CD14-positive monocyte (primary cell): ENCODE data around the gene RYR3. TPM values are rescaled to one million over a fixed set of nuclear protein-coding genes. Genes with fewer than 3 reads are reported as not detected.

Experiments used
- DNase-seq, 3 donors: peaks; one replicate each; pipeline ENCODE4 v3.0.0-alpha.2; 2011 to 2022
- H2AFZ ChIP-seq: 2 replicates; pipeline ENCODE4 v1.6.0; 2012; ENCODE audit warnings: mild to moderate bottlenecking, low read depth, low read length, inconsistent platforms; ENCODE audit not compliant: insufficient read depth, poor library complexity, severe bottlenecking
- H3K27ac ChIP-seq, 2 donors: 1 replicate in 1 of 2; 2 replicates in 1 of 2; pipeline ENCODE4 v1.5.1; 2012 to 2013; ENCODE audit warnings: low read length in 2 of 2, control low read depth in 1 of 2, inconsistent platforms in 1 of 2, low read depth in 1 of 2, mild to moderate bottlenecking in 1 of 2
- H3K27me3 ChIP-seq, 2 donors: one replicate each; pipeline versions ENCODE4 v1.6.0 to v1.6.1; 2011 to 2013; ENCODE audit warnings: low read length in 2 of 2; ENCODE audit not compliant: control insufficient read depth in 2 of 2, insufficient read depth in 2 of 2
- H3K36me3 ChIP-seq, 2 donors: replicated peaks in 1 of 2; 1 replicate in 1 of 2; 2 replicates in 1 of 2; pipeline versions ENCODE4 v1.5.1 to v1.6.1; 2012 to 2013; ENCODE audit warnings: low read length in 2 of 2, control low read depth in 1 of 2, inconsistent platforms in 1 of 2, mild to moderate bottlenecking in 1 of 2; ENCODE audit not compliant: insufficient read depth in 2 of 2, control insufficient read depth in 1 of 2
- H3K4me1 ChIP-seq, 2 donors: 1 replicate in 1 of 2; 2 replicates in 1 of 2; pipeline versions ENCODE4 v1.5.1 to v1.6.1; 2012 to 2013; ENCODE audit warnings: low read length in 2 of 2, control low read depth in 1 of 2, inconsistent platforms in 1 of 2, mild to moderate bottlenecking in 1 of 2, moderate library complexity in 1 of 2; ENCODE audit not compliant: insufficient read depth in 2 of 2, control insufficient read depth in 1 of 2
- H3K4me2 ChIP-seq: replicated peaks from 2 replicates; pipeline ENCODE3; 2012; ENCODE audit warnings: low read length, moderate library complexity, mild to moderate bottlenecking; ENCODE audit not compliant: poor library complexity, severe bottlenecking; ENCODE audit errors: extremely low read depth
- H3K4me3 ChIP-seq, 3 experiments: fragments of 200-600 bp in 1 of 3; sonication (generic) in 1 of 3; replicated peaks in 1 of 3; 1 replicate in 2 of 3; 2 replicates in 1 of 3; pipeline ENCODE4 v1.5.1; 2011 to 2013; ENCODE audit warnings: low read length in 3 of 3, mild to moderate bottlenecking in 3 of 3, control low read depth in 2 of 3, low read depth in 2 of 3, inconsistent platforms in 1 of 3, moderate library complexity in 1 of 3
- H3K79me2 ChIP-seq: 2 replicates; pipeline ENCODE4 v1.6.0; 2012; ENCODE audit warnings: mild to moderate bottlenecking, control low read depth, inconsistent platforms, low read length, moderate library complexity; ENCODE audit not compliant: insufficient read depth
- H3K9ac ChIP-seq: 2 replicates; pipeline ENCODE4 v1.6.0; 2017; ENCODE audit warnings: low read length, mild to moderate bottlenecking; ENCODE audit not compliant: insufficient read depth, poor library complexity, severe bottlenecking
- H3K9me3 ChIP-seq, 2 donors: replicated peaks in 1 of 2; 1 replicate in 1 of 2; 2 replicates in 1 of 2; pipeline versions ENCODE4 v1.5.1 to v1.6.1; 2012 to 2013; ENCODE audit warnings: low read length in 2 of 2, control low read depth in 1 of 2; ENCODE audit not compliant: control insufficient read depth in 1 of 2, insufficient read depth in 1 of 2
- H4K20me1 ChIP-seq: 2 replicates; pipeline ENCODE4 v1.6.0; 2012; ENCODE audit warnings: mild to moderate bottlenecking, low read length, control low read depth, moderate library complexity; ENCODE audit not compliant: insufficient read depth
- H3K27ac Mint-ChIP-seq, 7 donors: one replicate each; pipeline ENCODE4 v1.8.0; 2020; ENCODE audit warnings: mild to moderate bottlenecking in 7 of 7, mixed read lengths in 7 of 7, moderate library complexity in 6 of 7, inconsistent platforms in 2 of 7
- H3K27me3 Mint-ChIP-seq, 3 donors: one replicate each; pipeline ENCODE4 v1.8.0; 2021 to 2022; ENCODE audit warnings: low read depth in 3 of 3, mild to moderate bottlenecking in 3 of 3, mixed read lengths in 3 of 3, moderate library complexity in 3 of 3, inconsistent platforms in 1 of 3
- H3K36me3 Mint-ChIP-seq, 2 donors: one replicate each; pipeline ENCODE4 v1.8.0; 2020; ENCODE audit warnings: mixed read lengths in 2 of 2, inconsistent platforms in 1 of 2, mild to moderate bottlenecking in 1 of 2
- H3K4me1 Mint-ChIP-seq: one replicate; pipeline ENCODE4 v1.8.0; 2020; ENCODE audit warnings: mild to moderate bottlenecking, mixed read lengths
- H3K4me3 Mint-ChIP-seq, 2 donors: one replicate each; pipeline ENCODE4 v1.8.0; 2020; ENCODE audit warnings: mild to moderate bottlenecking in 2 of 2, mixed read lengths in 2 of 2, moderate library complexity in 1 of 2
- H3K9me3 Mint-ChIP-seq, 7 donors: one replicate each; pipeline ENCODE4 v1.8.0; 2020 to 2022; ENCODE audit warnings: mixed read lengths in 7 of 7, mild to moderate bottlenecking in 6 of 7, moderate library complexity in 6 of 7, inconsistent platforms in 2 of 7
- WGBS: methylation state at CpG from one replicate; pipeline ENCODE4 v1.1.5; 2013; ENCODE audit warnings: missing lambda C conversion rate; ENCODE audit not compliant: insufficient coverage; 5-methylcytosine and 5-hydroxymethylcytosine counted together
- intact Hi-C, 2 donors: fragments of 100-400 bp; cut with micrococcal nuclease; formaldehyde crosslinking; loops; one replicate each; pipeline versions ENCODE4 v1.15.0 to v1.15.1; 2023
- polyA plus RNA-seq, 3 donors: library from polyadenylated mRNA; depleted of rRNA in 1 of 3; unstranded in 2 of 3; stranded (reverse) in 1 of 3; fragments of 300-500 nt in 2 of 3; fragments of >200 nt in 1 of 3; fragmentation: Illumina TruSeq in 2 of 3; gene quantifications; 1 replicate in 2 of 3; 2 replicates in 1 of 3; pipeline ENCODE4 v1.2.3, GENCODE V29; 2012 to 2021
- TF ChIP-seq, protein P1 (sequence below): fragments of 200-600 bp; IDR thresholded peaks from one replicate; pipeline ENCODE4 v1.8.0; 2022; ENCODE audit warnings: antibody characterized with exemption, mild to moderate bottlenecking

Gene RYR3
- polyA plus RNA-seq, 3 donors, result not detected

DNA sequence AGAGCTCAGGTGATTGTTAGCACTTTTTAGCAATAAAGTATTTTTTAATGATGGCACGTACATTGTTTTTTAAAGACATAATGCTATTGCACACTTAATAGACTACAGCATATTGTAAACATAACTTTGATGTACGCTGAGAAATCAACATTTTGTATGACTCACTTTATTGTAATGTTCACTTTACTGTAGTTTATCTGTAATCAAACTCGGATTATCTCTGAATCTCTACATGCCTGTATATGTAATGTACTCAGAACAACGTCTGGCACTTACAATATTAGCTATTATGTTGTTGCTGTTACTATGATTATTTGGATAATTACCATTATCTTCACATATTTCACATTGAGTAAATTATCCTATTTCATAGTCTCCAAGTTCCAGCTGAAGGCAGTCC, 519.6 kb downstream of the RYR3 start:
- Histone ChIP-seq H3K27ac (no peak overlapping the region), H2AFZ (no peak overlapping the region), H3K4me3 (no peak overlapping the region), H3K36me3 (no peaks in the 10 kb centered on the region), H3K9me3 (peaks cover 0 to 4% of the 10 kb centered on the region in 2 donors), H3K9ac (no peak overlapping the region), H4K20me1 (no peaks in the 10 kb centered on the region), H3K4me1 (no peaks in the 10 kb centered on the region), H3K79me2 (no peaks in the 10 kb centered on the region), H3K27me3 (no peaks in the 10 kb centered on the region), H3K4me2 (no peak overlapping the region)
- peaks cover 2 to 5% (median 4%) of the 10 kb centered on the region in 3 donors for H3K27me3 Mint-ChIP-seq
- peaks cover 0 to 6% (median 5%) of the 10 kb centered on the region in 7 donors for H3K9me3 Mint-ChIP-seq
- WGBS, result no CpG with 5 or more reads among the region's 4 CpGs
- no peak overlapping the region for H3K27ac Mint-ChIP-seq
- H3K4me3 Mint-ChIP-seq, result no peak overlapping the region
- TF ChIP-seq, protein P1, sequence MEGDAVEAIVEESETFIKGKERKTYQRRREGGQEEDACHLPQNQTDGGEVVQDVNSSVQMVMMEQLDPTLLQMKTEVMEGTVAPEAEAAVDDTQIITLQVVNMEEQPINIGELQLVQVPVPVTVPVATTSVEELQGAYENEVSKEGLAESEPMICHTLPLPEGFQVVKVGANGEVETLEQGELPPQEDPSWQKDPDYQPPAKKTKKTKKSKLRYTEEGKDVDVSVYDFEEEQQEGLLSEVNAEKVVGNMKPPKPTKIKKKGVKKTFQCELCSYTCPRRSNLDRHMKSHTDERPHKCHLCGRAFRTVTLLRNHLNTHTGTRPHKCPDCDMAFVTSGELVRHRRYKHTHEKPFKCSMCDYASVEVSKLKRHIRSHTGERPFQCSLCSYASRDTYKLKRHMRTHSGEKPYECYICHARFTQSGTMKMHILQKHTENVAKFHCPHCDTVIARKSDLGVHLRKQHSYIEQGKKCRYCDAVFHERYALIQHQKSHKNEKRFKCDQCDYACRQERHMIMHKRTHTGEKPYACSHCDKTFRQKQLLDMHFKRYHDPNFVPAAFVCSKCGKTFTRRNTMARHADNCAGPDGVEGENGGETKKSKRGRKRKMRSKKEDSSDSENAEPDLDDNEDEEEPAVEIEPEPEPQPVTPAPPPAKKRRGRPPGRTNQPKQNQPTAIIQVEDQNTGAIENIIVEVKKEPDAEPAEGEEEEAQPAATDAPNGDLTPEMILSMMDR, result no peak
- no peak for DNase-seq
- H3K4me1 Mint-ChIP-seq, result no peaks in the 10 kb centered on the region
- H3K36me3 Mint-ChIP-seq, result no peaks in the 10 kb centered on the region
- intact Hi-C loops, result no loop called here

DNA sequence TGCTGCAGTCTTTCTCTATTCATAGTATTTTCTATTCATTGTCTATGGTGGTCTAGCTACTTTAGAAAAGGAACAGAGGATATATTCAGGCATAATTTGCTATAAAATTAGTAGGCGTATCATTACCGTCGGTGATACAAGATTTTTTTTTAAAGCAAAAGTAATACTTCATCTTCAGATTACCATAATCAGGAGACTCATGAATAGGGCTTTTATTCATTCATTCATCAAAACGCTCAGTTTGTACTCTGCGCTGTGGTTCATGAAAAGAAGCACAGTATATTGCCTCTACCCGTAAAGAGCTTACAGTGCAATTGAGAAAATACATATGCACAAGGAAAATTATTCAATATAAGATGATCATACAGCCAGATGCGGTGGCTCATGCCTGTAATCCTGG, 520.9 kb downstream of the RYR3 start:
- Mint-ChIP-seq H3K36me3 (no peaks in the 10 kb centered on the region), H3K27me3 (peaks cover 2 to 4% (median 4%) of the 10 kb centered on the region in 3 donors), H3K4me3 (no peak overlapping the region), H3K27ac (no peak overlapping the region), H3K9me3 (peaks cover 0 to 6% (median 3%) of the 10 kb centered on the region in 7 donors), H3K4me1 (no peaks in the 10 kb centered on the region)
- TF ChIP-seq, protein P1, result no peak
- Histone ChIP-seq H3K27ac (no peak overlapping the region), H3K79me2 (no peaks in the 10 kb centered on the region), H3K4me2 (no peak overlapping the region), H3K9ac (no peak overlapping the region), H3K9me3 (peaks cover 0 to 4% of the 10 kb centered on the region in 2 donors), H4K20me1 (no peaks in the 10 kb centered on the region), H3K4me1 (no peaks in the 10 kb centered on the region), H3K36me3 (no peaks in the 10 kb centered on the region), H3K27me3 (no peaks in the 10 kb centered on the region), H3K4me3 (no peak overlapping the region), H2AFZ (no peak overlapping the region)
- intact Hi-C loops, result no loop called here
- no peak for DNase-seq
- no CpG with 5 or more reads among the region's 7 CpGs for WGBS
